WTC11 (cell line): ENCODE results near the gene NCLN. TPM values are rescaled to one million over a fixed set of nuclear protein-coding genes. Genes with fewer than 3 reads are reported as not detected.
A peak's percentile ranks its signal among the peaks of the same experiment; 100 is the strongest.

ENCODE experiments used
- ATAC-seq: fragments of 200-7000 bp; cut with Tn5 transposase; 2 replicates; pipeline ENCODE4 v1.10.0; 2021; ENCODE audit warnings: mild to moderate bottlenecking, moderate library complexity
- CTCF ChIA-PET: fragments of 300-600 bp; sonication (Branson Sonifier 250); formaldehyde crosslinking; loops from one replicate; lab custom pipeline; 2021; ENCODE audit warnings: antibody characterized with exemption; lab: Charles Lee
- POLR2A ChIA-PET: fragments of 350-600 bp; sonication (Branson Sonifier 250); formaldehyde crosslinking; loops from one replicate; lab custom pipeline; 2021; ENCODE audit warnings: antibody characterized with exemption; lab: Charles Lee
- DNase-seq: peaks from one replicate; pipeline ENCODE4 v3.0.0; 2021; ENCODE audit warnings: low spot score
- H3K27ac Mint-ChIP-seq: 2 replicates; pipeline ENCODE4 v1.8.0; 2021; ENCODE audit warnings: mixed read lengths
- H3K27me3 Mint-ChIP-seq: 2 replicates; pipeline ENCODE4 v1.8.0; 2021; ENCODE audit warnings: low read depth, mild to moderate bottlenecking, moderate library complexity, mixed read lengths
- H3K36me3 Mint-ChIP-seq: 2 replicates; pipeline ENCODE4 v1.8.0; 2021; ENCODE audit warnings: mixed read lengths
- H3K4me1 Mint-ChIP-seq: 2 replicates; pipeline ENCODE4 v1.8.0; 2022; ENCODE audit warnings: mixed read lengths
- H3K4me3 Mint-ChIP-seq: 2 replicates; pipeline ENCODE4 v1.8.0; 2021; ENCODE audit warnings: mild to moderate bottlenecking, moderate library complexity, mixed read lengths
- H3K9me3 Mint-ChIP-seq: 2 replicates; pipeline ENCODE4 v1.8.0; 2021; ENCODE audit warnings: mixed read lengths
- AR ChIP-seq: fragments of 250-450 bp; sonication (Bioruptor Pico); IDR thresholded peaks from 2 replicates; pipeline ENCODE4 v1.9.0; 2021; ENCODE audit warnings: mild to moderate bottlenecking
- ATF2 ChIP-seq: sonication (generic); formaldehyde crosslinking; IDR thresholded peaks from 2 replicates; pipeline ENCODE4 v1.8.1; 2022; ENCODE audit warnings: low read depth, missing genetic modification reagents, borderline replicate concordance
- FOXP4 ChIP-seq: sonication (generic); formaldehyde crosslinking; IDR thresholded peaks from 2 replicates; pipeline ENCODE4 v1.8.0; 2022; ENCODE audit warnings: mild to moderate bottlenecking, missing genetic modification reagents
- GRHL2 ChIP-seq: fragments of 250-450 bp; sonication (Bioruptor Pico); IDR thresholded peaks from 2 replicates; pipeline ENCODE4 v1.8.0; 2022; ENCODE audit warnings: mild to moderate bottlenecking, moderate library complexity; ENCODE audit not compliant: insufficient replicate concordance, severe bottlenecking
- GTF2I ChIP-seq: fragments of 250-450 bp; sonication (Bioruptor Pico); conservative IDR thresholded peaks from 2 replicates; pipeline ENCODE4 v1.4.0; 2021; ENCODE audit warnings: mild to moderate bottlenecking
- KAT7 ChIP-seq: sonication (generic); formaldehyde crosslinking; IDR thresholded peaks from 2 replicates; pipeline ENCODE4 v1.8.1; 2023; ENCODE audit warnings: missing genetic modification reagents, mild to moderate bottlenecking, borderline replicate concordance
- NR2C2 ChIP-seq: sonication (generic); formaldehyde crosslinking; IDR thresholded peaks from 2 replicates; pipeline ENCODE4 v1.8.0; 2022; ENCODE audit warnings: mild to moderate bottlenecking, missing genetic modification reagents
- SOX15 ChIP-seq: fragments of 250-450 bp; sonication (Bioruptor Pico); IDR thresholded peaks from 2 replicates; pipeline ENCODE4 v1.9.0; 2021; ENCODE audit warnings: mild to moderate bottlenecking
- TEAD4 ChIP-seq: sonication (generic); formaldehyde crosslinking; IDR thresholded peaks from 2 replicates; pipeline ENCODE4 v1.8.0; 2022; ENCODE audit warnings: mild to moderate bottlenecking, missing genetic modification reagents
- TP53 ChIP-seq: sonication (generic); formaldehyde crosslinking; IDR thresholded peaks from 2 replicates; pipeline ENCODE4 v1.8.1; 2023; ENCODE audit warnings: mild to moderate bottlenecking, missing genetic modification reagents
- ZMAT4 ChIP-seq: fragments of 250-450 bp; sonication (Bioruptor Pico); IDR thresholded peaks from 2 replicates; pipeline ENCODE4 v1.9.0; 2021; ENCODE audit warnings: mild to moderate bottlenecking
- ZNF121 ChIP-seq: sonication (generic); formaldehyde crosslinking; IDR thresholded peaks from 2 replicates; pipeline ENCODE4 v1.8.0; 2023; ENCODE audit warnings: missing genetic modification reagents
- ZNF396 ChIP-seq: fragments of 250-450 bp; sonication (Bioruptor Pico); IDR thresholded peaks from 2 replicates; pipeline ENCODE4 v1.8.0; 2021; ENCODE audit warnings: mild to moderate bottlenecking, moderate library complexity, borderline replicate concordance
- ZNF532 ChIP-seq: fragments of 250-450 bp; sonication (Bioruptor Pico); IDR thresholded peaks from 2 replicates; pipeline ENCODE4 v1.9.0; 2021; ENCODE audit warnings: mild to moderate bottlenecking, borderline replicate concordance
- ZSCAN18 ChIP-seq: fragments of 250-450 bp; sonication (Bioruptor Pico); IDR thresholded peaks from 2 replicates; pipeline ENCODE4 v2.1.2; 2022; ENCODE audit warnings: mild to moderate bottlenecking, moderate library complexity
- total RNA-seq: library from RNA; stranded (reverse); gene quantifications from 3 replicates; pipeline ENCODE4 v1.2.3, GENCODE V29; 2021

NCLN gene
- total RNA-seq, 1 experiment from 2014 or later: 113 TPM

GRCh38 chr19:3193256-3194105, 7.8 kb downstream of the NCLN start (continued):
- no peak for TF ChIP-seq ZNF532

- ChIA-PET CTCF (interaction anchor here (0.6 kb wide), 1 partner anchor 67 kb away, joined by 4 read pairs; no protein-coding TSS in a partner anchor), POLR2A (interaction anchor here (0.6 kb wide), 1 partner anchor 9 kb away, joined by 3 read pairs; no protein-coding TSS in a partner anchor)
- TF ChIP-seq ZMAT4 (CRISPR knock-in tag) (no peak), ZNF121 (CRISPR knock-in tag) (peak; percentile 78; the same call in 1 of the 2 replicates)
- H3K9me3 Mint-ChIP-seq: no peaks in the 10 kb centered on the region
- H3K4me3 Mint-ChIP-seq: no peak overlapping the region
- H3K27me3 Mint-ChIP-seq: no peaks in the 10 kb centered on the region
- peaks cover under 1% of the 10 kb centered on the region; the same call in 1 of the 2 replicates for H3K4me1 Mint-ChIP-seq
- peaks cover 7% of the 10 kb centered on the region for H3K36me3 Mint-ChIP-seq
- H3K27ac Mint-ChIP-seq: no peak overlapping the region
- no peak for DNase-seq
- no peak for ATAC-seq
Observed at GRCh38 chr19:3194106-3195087, 8.7 kb downstream of the NCLN start.

GRCh38 chr19:3196064-3196932, 10.6 kb downstream of the NCLN start:
- CTCF ChIA-PET: no interaction called here
- Mint-ChIP-seq H3K27me3 (no peaks in the 10 kb centered on the region), H3K4me1 (no peaks in the 10 kb centered on the region), H3K9me3 (no peaks in the 10 kb centered on the region), H3K4me3 (no peak overlapping the region), H3K27ac (no peak overlapping the region), H3K36me3 (peaks cover 7% of the 10 kb centered on the region)
- POLR2A ChIA-PET: no interaction called here
- ATAC-seq: no peak
- no peak for DNase-seq
- TF ChIP-seq ZNF396 (CRISPR knock-in tag): no peak
- TF ChIP-seq GTF2I: no peak
- TF ChIP-seq ZSCAN18 (CRISPR knock-in tag): no peak
- no peak for TF ChIP-seq ATF2 (CRISPR knock-in tag)
- no peak for TF ChIP-seq AR (CRISPR knock-in tag)
- TF ChIP-seq KAT7 (CRISPR knock-in tag): no peak
- no peak for TF ChIP-seq SOX15 (CRISPR knock-in tag)
- TF ChIP-seq NR2C2 (CRISPR knock-in tag): no peak
- TF ChIP-seq TEAD4 (CRISPR knock-in tag): no peak
- TF ChIP-seq TP53 (CRISPR knock-in tag): no peak
- no peak for TF ChIP-seq GRHL2
- no peak for TF ChIP-seq FOXP4 (CRISPR knock-in tag)
